CD4-positive, alpha-beta T cell treated with Interleukin-15 for 4 hours (primary cell): ENCODE data around the gene MCC.
"Not testable (repeated sequence)": the region's sequence is repeated elsewhere in the genome, so short reads cannot be mapped to it uniquely, and the experiment has no call there.

ENCODE experiments used
- DNase-seq: peaks from one replicate; pipeline ENCODE4 v3.0.0-alpha.2; 2020; ENCODE audit warnings: low spot score

Gene MCC

GRCh38 chr5:113081091-113081839 lies 407.0 kb downstream of the MCC start:
- DNase-seq: no peak

DNA sequence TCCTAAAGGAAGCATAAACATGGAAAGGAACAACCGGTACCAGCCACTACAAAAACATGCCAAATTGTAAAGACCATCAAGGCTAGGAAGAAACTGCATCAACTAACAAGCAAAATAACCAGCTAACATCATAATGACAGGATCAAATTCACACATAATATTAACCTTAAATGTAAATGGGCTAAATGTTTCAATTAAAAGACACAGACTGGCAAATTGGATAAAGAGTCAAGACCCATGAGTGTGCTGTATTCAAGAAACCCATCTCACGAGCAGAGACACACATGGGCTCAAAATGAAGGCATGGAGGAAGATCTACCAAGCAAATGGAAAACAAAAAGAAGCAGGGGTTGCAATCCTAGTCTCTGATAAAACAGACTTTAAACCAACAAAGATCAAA lies 411.6 kb downstream of the MCC start:
- not testable (repeated sequence) for DNase-seq

GRCh38 chr5:113075019-113075418 lies 413.2 kb downstream of the MCC start:
- no peak for DNase-seq

GRCh38 chr5:113073629-113074034 lies 414.6 kb downstream of the MCC start:
- peak; percentile 4 for DNase-seq

- no peak for DNase-seq
Measured at GRCh38 chr5:113071401-113071800, 416.9 kb downstream of the MCC start.

GRCh38 chr5:113070901-113071300 lies 417.4 kb downstream of the MCC start:
- DNase-seq: no peak

DNA sequence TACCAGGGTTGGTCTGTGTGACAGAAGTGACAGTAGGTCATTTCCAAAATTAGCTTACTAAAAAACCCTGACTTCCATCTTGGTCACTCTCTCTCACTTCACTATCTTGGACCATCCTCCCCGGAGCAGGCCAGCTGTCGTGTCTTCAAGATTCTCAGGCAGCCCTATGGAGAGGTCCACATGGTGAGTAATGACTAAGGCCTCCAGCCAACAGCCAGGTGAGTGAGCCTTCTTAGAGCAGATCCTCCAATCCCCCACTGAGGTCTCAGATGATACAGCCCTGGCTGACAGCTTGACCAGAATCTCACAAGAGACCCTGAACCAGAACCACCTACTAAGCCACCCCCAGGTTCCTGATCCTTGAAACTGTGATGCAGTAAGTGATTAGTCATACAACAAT lies 419.7 kb downstream of the MCC start:
- no peak for DNase-seq

GRCh38 chr5:113067635-113068344 lies 420.5 kb downstream of the MCC start:
- no peak for DNase-seq

- no peak for DNase-seq
Measured at GRCh38 chr5:113065626-113066025, 422.6 kb downstream of the MCC start.

- no peak for DNase-seq
Measured at GRCh38 chr5:113064806-113065205, 423.4 kb downstream of the MCC start.

DNA sequence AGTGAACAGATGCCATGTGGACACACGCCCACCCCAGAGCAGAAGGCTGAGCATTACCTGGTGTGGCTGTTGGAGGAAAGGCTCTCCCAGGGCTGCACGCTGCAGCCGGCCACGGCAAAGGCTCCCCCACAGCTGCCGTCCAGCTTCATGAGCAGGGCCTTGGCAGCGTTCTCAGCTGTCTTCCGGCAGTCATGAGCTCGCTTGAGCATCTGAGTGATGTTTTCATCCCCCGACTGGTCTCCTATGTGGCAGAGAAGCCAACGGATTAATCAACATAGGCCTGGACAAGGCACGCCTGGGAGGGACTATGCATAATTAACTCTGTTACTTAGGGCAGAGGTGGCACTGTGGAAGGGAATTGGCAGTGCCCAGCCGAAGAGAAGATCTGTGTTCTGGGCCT lies 424.3 kb downstream of the MCC start:
- no peak for DNase-seq

DNA sequence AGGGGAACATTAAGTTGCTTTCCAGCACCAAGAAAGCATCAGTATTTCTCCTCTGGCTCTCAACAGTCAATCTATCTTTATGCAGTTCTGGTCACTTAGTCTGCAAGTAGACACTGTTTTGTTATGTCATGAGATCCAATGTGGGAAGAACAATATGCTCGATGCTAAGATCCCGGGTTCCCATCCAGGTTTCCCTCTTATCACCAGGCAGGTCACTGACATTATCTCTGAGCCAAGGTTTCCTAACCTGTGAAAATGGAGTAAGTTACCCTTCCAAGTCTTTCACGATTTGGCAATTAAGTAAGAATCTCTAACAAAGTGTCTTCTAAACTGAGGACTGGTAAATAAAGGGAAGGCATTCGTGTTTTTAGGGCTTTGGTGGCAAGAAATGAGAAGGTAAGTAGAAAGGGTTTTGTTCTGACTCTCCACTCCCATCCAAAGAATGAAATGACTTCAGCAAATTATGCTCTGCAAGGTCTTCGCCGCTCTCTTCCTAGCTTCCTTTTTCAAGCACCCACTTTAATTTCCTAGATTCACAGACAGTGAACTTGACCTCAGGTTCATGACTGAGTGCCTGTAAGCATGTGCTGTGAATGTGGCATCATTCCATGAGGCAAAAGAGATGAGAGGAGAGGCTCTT lies 425.3 kb downstream of the MCC start:
- no peak for DNase-seq

GRCh38 chr5:113061846-113062780 lies 426.1 kb downstream of the MCC start:
- DNase-seq: no peak

DNA sequence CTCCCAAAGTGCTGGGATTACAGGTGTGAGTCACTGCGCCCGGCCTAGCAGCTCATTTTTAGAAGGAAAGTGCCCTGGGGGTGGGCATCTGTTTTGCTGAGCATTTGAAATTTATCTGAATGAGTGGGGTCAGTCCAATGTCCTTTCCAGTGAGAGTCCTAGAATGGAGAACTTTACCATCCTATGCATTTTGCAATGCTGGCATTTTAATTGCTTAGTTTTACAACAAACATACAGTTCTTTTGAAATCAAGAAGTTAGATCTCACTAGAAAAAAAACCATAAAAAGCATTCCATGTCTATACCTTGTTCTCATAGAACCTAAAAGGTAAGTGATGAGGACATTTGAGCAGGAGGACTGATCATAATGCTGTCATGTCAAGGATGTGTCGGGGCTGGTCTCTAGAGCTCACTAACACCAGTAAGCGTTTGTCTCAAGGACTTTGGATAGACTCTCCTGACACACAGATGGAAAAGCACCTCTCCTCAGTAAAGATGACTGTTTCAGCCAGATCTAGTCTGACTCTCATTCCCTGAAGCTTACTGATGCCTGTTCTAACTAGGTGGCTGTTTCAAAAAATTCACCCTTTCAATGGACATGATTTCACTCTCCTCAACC lies 427.7 kb downstream of the MCC start:
- no peak for DNase-seq

- no peak for DNase-seq
Measured at GRCh38 chr5:113059232-113060040, 428.8 kb downstream of the MCC start.

GRCh38 chr5:113058706-113059226 lies 429.5 kb downstream of the MCC start:
- DNase-seq: no peak

DNA sequence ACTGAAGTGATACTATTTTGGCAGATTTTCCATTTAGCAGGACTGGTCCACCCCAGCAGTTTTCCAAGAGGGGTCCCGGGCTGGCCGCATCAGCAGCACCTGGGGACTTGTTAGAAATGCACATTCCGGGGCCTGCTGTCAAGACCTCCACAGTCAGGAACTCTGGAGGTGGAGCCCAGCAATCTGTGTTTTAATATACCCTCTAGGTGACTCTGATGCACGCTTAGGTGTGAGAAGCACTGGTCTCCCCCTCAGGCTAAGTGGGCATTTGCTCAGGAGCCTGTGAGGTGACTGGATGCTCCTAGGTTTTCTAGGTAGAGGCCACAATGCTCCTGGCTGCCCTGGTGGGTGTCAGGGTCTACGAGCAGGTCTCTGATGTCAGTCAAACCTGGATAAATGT lies 430.0 kb downstream of the MCC start:
- no peak for DNase-seq

- no peak for DNase-seq
Measured at GRCh38 chr5:113057557-113057984, 430.7 kb downstream of the MCC start.

- no peak for DNase-seq
Measured at GRCh38 chr5:113056988-113057387, 431.3 kb downstream of the MCC start.

DNA sequence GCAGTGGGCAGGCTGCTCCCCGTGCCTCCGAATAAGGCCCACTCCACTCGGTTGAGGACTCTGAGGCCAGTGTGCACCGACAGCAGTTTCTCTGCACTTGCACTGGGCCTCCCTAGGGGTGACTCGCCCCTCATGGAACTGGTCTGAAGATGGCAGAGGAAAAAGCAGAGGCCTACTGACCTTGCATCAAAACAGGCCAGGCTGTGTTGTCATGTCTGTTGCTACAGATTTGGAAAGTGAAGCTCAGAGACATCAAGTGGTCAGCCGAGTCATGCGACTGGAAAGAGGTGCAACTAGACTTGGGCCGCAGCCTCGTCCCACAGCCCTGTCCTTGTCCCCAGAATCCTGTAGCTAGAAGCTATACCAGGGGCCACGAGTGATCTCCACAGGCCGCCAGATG lies 433.4 kb downstream of the MCC start:
- DNase-seq: no peak
